ENCODE data around the gene CDH4.

CDH4 gene

DNA sequence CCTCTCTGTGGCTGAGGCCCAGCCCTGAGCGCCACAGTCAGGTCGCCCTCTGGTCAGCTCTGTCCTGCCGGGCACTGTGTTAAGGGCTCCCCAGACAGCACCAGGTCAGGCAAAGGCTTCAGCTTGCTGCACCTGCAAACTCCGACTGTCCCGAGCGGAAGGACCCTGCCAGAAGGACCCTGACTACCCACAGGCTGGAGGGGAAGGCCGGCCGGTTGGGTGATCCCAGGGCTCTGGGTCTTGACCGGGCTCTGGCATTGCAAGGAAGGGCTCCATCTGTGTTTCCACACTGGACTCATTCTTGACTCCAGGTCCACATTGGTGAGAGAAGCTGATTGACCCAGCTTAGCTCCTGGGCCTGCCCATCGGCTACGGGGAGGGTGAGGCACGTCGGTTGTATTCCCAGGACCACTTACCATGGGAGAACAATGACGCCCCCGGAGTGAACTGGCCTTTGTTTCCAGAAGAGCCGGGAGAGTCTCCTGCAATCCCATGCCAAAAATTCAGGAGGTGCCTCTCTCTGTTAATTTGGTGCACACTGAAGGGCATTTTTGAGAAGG lies 583.8 kb downstream of the CDH4 start:
- Histone ChIP-seq H3K4me1 (ENCODE audit: control insufficient read depth in 2 of 2, insufficient read depth in 2 of 2, low read length in 2 of 2) (no peaks in the 10 kb centered on the region), H3K27ac (ENCODE audit: low read depth in 2 of 2, low read length in 2 of 2) (no peak overlapping the region), H3K9ac (ENCODE audit: low read depth in 1 of 2, low read length in 2 of 2) (no peak overlapping the region), H3K4me3 (ENCODE audit: low read length in 2 of 2) (no peak overlapping the region), H3K9me3 (ENCODE audit: control insufficient read depth in 2 of 2, low read length in 2 of 2) (no peaks in the 10 kb centered on the region), H3K27me3 (ENCODE audit: control insufficient read depth in 2 of 2, insufficient read depth in 2 of 2, low read length in 2 of 2) (no peaks in the 10 kb centered on the region), H3K36me3 (ENCODE audit: control insufficient read depth in 2 of 2, insufficient read depth in 2 of 2, low read length in 2 of 2) (no peaks in the 10 kb centered on the region)

DNA sequence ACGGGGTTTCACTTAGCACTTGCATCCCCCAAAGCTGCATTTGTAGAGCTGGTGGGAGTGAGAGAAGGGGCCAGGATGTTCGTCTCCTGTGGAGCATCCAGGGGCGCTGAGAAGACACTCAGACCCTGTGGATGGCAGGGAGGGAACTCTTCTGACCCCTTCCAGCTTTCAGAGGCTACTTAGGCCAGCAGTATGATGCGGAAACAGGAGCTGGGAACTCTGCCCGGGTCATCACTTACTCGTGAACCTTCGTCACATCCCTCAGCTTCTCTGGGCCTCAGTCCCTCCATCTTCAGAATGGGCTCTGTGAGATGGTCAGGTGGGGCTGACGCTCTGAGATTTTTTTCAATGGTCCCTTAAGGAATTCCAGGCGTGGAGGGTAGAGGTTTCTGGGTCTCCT lies 585.1 kb downstream of the CDH4 start:
- Histone ChIP-seq H3K4me3 (ENCODE audit: low read length in 2 of 2) (no peak overlapping the region), H3K27ac (ENCODE audit: low read depth in 2 of 2, low read length in 2 of 2) (no peak overlapping the region), H3K36me3 (ENCODE audit: control insufficient read depth in 2 of 2, insufficient read depth in 2 of 2, low read length in 2 of 2) (no peaks in the 10 kb centered on the region), H3K27me3 (ENCODE audit: control insufficient read depth in 2 of 2, insufficient read depth in 2 of 2, low read length in 2 of 2) (no peaks in the 10 kb centered on the region), H3K4me1 (ENCODE audit: control insufficient read depth in 2 of 2, insufficient read depth in 2 of 2, low read length in 2 of 2) (no peaks in the 10 kb centered on the region), H3K9ac (ENCODE audit: low read depth in 1 of 2, low read length in 2 of 2) (no peak overlapping the region), H3K9me3 (ENCODE audit: control insufficient read depth in 2 of 2, low read length in 2 of 2) (no peaks in the 10 kb centered on the region)

DNA sequence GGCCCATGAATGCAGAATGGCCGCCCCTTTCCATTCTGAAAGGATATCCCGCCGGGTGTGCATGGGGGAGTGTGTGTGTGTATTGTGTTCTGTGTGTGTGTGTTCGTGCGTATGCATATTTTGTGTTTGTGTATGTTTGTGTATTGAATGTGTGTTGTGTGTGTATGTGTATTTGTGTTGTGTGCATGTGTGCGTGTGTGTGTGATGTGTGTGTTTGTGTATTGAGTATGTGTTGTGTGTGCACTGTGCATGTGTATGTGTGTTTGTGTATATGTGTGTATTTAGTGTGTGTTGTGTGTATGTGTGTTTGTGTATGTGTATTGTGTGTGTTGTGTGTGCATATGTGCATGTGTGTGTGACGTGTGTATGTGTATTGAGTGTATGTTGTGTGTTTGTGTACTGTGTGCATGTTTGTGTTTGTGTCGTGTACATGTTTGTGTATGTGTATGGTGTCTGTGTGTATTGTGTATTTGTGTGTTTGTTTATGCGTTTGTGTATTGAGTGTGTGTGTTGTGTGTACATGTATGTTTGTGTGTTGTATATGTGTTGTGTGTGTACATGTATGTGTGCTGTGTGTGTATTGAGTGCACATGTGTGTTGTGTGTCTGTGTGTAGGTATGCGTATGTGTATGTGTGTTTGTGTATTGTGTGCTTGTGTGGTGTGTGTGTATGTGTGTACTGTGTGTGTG lies 587.3 kb downstream of the CDH4 start:
- no peaks in the 10 kb centered on the region for H3K9me3 ChIP-seq (ENCODE audit: control insufficient read depth in 2 of 2, low read length in 2 of 2)
- H3K36me3 ChIP-seq (ENCODE audit: control insufficient read depth in 2 of 2, insufficient read depth in 2 of 2, low read length in 2 of 2), result no peaks in the 10 kb centered on the region
- no peaks in the 10 kb centered on the region for H3K4me1 ChIP-seq (ENCODE audit: control insufficient read depth in 2 of 2, insufficient read depth in 2 of 2, low read length in 2 of 2)
- no peak overlapping the region for H3K4me3 ChIP-seq (ENCODE audit: low read length in 2 of 2)
- no peak overlapping the region for H3K9ac ChIP-seq (ENCODE audit: low read depth in 1 of 2, low read length in 2 of 2)
- H3K27ac ChIP-seq (ENCODE audit: low read depth in 2 of 2, low read length in 2 of 2), result no peak overlapping the region
- no peaks in the 10 kb centered on the region for H3K27me3 ChIP-seq (ENCODE audit: control insufficient read depth in 2 of 2, insufficient read depth in 2 of 2, low read length in 2 of 2)

DNA sequence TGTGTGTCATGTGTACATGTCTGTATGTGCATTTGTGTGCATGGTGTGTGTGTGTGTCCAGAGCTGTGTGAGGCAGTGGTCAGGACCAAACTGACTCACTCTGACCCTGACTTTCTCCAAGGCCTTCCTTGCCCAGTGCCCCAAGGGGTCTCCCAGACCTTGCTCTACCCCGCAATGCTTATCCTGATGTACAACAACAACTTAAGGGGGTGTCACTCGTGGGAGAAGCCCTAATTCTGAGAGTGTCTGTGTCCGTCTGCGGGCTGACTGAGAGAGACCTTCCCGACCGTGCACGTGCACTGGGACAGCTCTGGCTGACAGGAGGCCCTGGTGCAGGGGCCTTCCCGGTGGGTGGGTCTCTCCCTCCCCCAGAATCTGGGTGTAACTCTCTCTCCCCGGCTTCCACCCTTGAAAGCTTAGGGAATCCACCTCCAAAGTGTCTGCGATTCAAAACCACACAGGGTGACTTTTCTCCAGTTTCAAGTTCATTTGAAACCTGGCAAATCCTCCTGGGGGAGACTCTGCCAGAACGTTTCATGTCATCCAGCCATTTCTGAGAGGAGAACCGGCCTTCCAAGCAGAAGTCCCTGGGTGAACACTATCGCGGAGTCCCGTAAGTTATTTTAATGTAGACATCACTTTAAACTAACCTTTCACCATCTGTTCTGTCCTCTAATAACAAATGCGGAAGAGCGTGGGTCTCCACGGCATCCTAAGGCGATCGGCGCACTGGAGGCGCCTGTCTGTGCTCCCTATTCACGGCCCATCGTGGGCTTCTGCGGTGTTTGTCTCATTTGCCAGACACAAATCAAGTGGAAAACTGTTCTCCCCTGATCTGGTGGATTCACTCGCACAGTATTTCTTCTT lies 588.1 kb downstream of the CDH4 start:
- no peak overlapping the region for H3K4me3 ChIP-seq (ENCODE audit: low read length in 2 of 2)
- H3K9ac ChIP-seq (ENCODE audit: low read depth in 1 of 2, low read length in 2 of 2), result no peak overlapping the region
- no peaks in the 10 kb centered on the region for H3K9me3 ChIP-seq (ENCODE audit: control insufficient read depth in 2 of 2, low read length in 2 of 2)
- no peak overlapping the region for H3K27ac ChIP-seq (ENCODE audit: low read depth in 2 of 2, low read length in 2 of 2)
- no peaks in the 10 kb centered on the region for H3K27me3 ChIP-seq (ENCODE audit: control insufficient read depth in 2 of 2, insufficient read depth in 2 of 2, low read length in 2 of 2)
- H3K36me3 ChIP-seq (ENCODE audit: control insufficient read depth in 2 of 2, insufficient read depth in 2 of 2, low read length in 2 of 2), result no peaks in the 10 kb centered on the region
- no peaks in the 10 kb centered on the region for H3K4me1 ChIP-seq (ENCODE audit: control insufficient read depth in 2 of 2, insufficient read depth in 2 of 2, low read length in 2 of 2)

DNA sequence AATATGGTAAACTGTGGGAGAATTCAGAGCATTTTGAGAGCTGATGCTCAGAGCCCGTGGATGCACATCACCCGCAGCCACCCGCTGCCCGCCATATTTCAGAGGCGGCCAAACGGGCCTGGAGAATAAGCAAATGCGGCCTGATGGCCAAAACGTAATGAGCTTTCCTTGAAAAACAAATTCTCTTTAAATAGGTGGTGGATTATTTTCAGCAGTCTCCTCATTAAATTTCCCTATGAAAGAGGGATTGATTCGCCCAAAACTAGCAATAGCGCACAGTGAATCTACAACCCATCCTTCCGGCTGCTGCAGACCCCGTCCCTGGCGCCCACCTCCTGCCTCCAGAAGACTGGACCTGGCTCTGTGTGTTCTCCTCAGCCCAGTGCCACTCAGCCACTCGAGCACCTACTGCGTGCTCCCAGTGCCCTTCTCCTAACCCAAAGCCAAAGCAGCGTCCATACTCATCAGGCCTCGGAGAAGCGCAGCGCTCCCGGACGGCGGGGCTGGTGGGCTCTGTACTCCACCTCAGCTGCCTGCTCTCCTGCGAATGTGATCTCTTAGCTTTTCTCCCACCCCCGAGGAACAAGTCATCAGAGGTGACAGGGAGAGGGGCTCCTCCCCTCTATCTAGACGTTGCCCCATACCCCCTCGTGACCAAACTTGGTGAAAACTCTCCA lies 588.9 kb downstream of the CDH4 start:
- Histone ChIP-seq H3K27ac (ENCODE audit: low read depth in 2 of 2, low read length in 2 of 2) (no peak overlapping the region), H3K27me3 (ENCODE audit: control insufficient read depth in 2 of 2, insufficient read depth in 2 of 2, low read length in 2 of 2) (no peaks in the 10 kb centered on the region), H3K4me1 (ENCODE audit: control insufficient read depth in 2 of 2, insufficient read depth in 2 of 2, low read length in 2 of 2) (no peaks in the 10 kb centered on the region), H3K9me3 (ENCODE audit: control insufficient read depth in 2 of 2, low read length in 2 of 2) (no peaks in the 10 kb centered on the region), H3K4me3 (ENCODE audit: low read length in 2 of 2) (no peak overlapping the region), H3K36me3 (ENCODE audit: control insufficient read depth in 2 of 2, insufficient read depth in 2 of 2, low read length in 2 of 2) (no peaks in the 10 kb centered on the region), H3K9ac (ENCODE audit: low read depth in 1 of 2, low read length in 2 of 2) (no peak overlapping the region)

DNA sequence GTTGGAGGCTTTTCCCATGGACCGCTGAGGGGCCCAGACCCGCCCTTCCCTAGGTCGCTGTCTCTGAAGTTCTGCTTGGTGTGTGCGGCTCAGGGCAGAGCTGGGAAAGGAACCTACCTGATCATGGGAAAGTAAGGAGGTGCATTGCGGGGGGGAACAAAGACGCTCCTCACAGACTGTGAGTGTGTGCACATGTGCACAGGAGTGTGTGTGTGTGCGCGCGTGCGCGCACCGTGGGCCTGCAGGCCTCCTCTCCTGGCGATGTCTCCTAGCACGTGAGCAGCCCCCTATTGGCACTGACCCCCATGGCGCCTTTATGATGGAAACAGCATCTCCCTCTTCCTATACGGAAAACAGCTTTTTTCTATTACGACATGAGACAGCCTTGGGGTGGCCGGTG lies 589.5 kb downstream of the CDH4 start:
- H3K27me3 ChIP-seq (ENCODE audit: control insufficient read depth in 2 of 2, insufficient read depth in 2 of 2, low read length in 2 of 2), result no peaks in the 10 kb centered on the region
- H3K9ac ChIP-seq (ENCODE audit: low read depth in 1 of 2, low read length in 2 of 2), result no peak overlapping the region
- H3K4me3 ChIP-seq (ENCODE audit: low read length in 2 of 2), result no peak overlapping the region

DNA sequence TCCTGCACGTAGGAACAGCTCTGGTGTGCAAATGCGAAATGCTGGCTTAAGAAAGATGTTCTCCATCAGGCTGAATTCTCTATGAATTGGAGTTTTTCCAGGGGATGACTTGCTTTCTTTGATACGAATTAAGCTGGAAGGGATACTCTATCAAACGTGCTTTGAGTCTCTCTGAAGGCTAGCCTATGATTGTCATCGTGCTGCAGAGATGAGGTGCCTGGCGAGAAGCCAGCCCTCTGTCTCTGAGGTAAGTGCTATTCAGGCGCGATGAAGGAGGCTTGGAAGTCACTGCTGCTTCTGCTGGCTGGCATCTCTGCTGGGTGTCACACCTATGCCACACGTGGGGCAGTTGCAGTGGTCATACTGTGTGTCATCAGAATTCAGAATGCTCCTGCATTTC lies 589.9 kb downstream of the CDH4 start:
- H3K4me3 ChIP-seq (ENCODE audit: low read length in 2 of 2), result no peak overlapping the region
- H3K27me3 ChIP-seq (ENCODE audit: control insufficient read depth in 2 of 2, insufficient read depth in 2 of 2, low read length in 2 of 2), result no peaks in the 10 kb centered on the region
- no peak overlapping the region for H3K27ac ChIP-seq (ENCODE audit: low read depth in 2 of 2, low read length in 2 of 2)
- no peak overlapping the region for H3K9ac ChIP-seq (ENCODE audit: low read depth in 1 of 2, low read length in 2 of 2)
- H3K36me3 ChIP-seq (ENCODE audit: control insufficient read depth in 2 of 2, insufficient read depth in 2 of 2, low read length in 2 of 2), result no peaks in the 10 kb centered on the region
- H3K9me3 ChIP-seq (ENCODE audit: control insufficient read depth in 2 of 2, low read length in 2 of 2), result no peaks in the 10 kb centered on the region
- no peaks in the 10 kb centered on the region for H3K4me1 ChIP-seq (ENCODE audit: control insufficient read depth in 2 of 2, insufficient read depth in 2 of 2, low read length in 2 of 2)

More for the DNA sequence above, 589.5 kb downstream of the CDH4 start:
- Histone ChIP-seq H3K27ac (ENCODE audit: low read depth in 2 of 2, low read length in 2 of 2) (no peak overlapping the region), H3K36me3 (ENCODE audit: control insufficient read depth in 2 of 2, insufficient read depth in 2 of 2, low read length in 2 of 2) (no peaks in the 10 kb centered on the region), H3K9me3 (ENCODE audit: control insufficient read depth in 2 of 2, low read length in 2 of 2) (no peaks in the 10 kb centered on the region), H3K4me1 (ENCODE audit: control insufficient read depth in 2 of 2, insufficient read depth in 2 of 2, low read length in 2 of 2) (no peaks in the 10 kb centered on the region)

DNA sequence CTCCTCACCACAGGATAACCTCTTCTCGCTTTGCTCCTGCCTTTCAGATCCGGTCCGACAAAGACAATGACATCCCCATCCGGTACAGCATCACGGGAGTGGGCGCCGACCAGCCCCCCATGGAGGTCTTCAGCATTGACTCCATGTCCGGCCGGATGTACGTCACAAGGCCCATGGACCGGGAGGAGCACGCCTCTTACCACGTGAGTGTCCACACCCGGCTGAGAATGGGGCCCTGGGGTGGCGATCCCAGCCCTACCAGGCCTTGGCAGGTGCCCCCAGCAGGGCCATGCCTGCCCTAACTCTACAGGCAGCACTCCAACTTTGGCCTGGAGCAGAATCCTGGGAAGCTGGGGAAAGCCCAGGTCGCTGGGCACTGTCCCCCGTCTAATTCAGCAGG lies 592.6 kb downstream of the CDH4 start:
- H3K4me3 ChIP-seq (ENCODE audit: low read length in 2 of 2), result no peak overlapping the region
- H3K9ac ChIP-seq (ENCODE audit: low read depth in 1 of 2, low read length in 2 of 2), result no peak overlapping the region
- H3K9me3 ChIP-seq (ENCODE audit: control insufficient read depth in 2 of 2, low read length in 2 of 2), result no peaks in the 10 kb centered on the region

DNA sequence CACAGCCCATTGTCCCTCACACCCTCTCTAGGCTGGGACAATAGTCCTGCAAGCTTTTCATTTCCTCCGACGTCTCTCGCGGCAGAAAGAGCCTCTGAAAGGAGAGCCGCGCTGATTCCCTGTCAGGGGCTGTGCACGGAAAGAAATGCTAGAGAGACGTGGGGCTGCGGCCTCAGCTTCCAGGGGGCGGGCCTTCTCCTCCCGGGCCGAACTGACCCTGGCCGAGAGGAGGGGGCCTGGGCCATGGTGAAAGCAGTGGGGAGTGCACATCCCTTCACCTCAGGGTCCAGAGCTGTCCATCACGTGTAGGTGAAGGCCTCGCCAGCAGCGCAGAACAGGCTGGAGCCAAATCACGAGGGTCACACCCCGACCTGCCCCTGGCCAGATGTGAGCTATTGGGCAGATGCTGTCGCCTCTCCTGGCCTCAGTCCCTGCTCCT lies 593.2 kb downstream of the CDH4 start:
- Histone ChIP-seq H3K9ac (ENCODE audit: low read depth in 1 of 2, low read length in 2 of 2) (no peak overlapping the region), H3K4me3 (ENCODE audit: low read length in 2 of 2) (no peak overlapping the region)

More for the DNA sequence above, 592.6 kb downstream of the CDH4 start:
- no peaks in the 10 kb centered on the region for H3K36me3 ChIP-seq (ENCODE audit: control insufficient read depth in 2 of 2, insufficient read depth in 2 of 2, low read length in 2 of 2)
- no peaks in the 10 kb centered on the region for H3K27me3 ChIP-seq (ENCODE audit: control insufficient read depth in 2 of 2, insufficient read depth in 2 of 2, low read length in 2 of 2)
- H3K27ac ChIP-seq (ENCODE audit: low read depth in 2 of 2, low read length in 2 of 2), result no peak overlapping the region
- H3K4me1 ChIP-seq (ENCODE audit: control insufficient read depth in 2 of 2, insufficient read depth in 2 of 2, low read length in 2 of 2), result no peaks in the 10 kb centered on the region

DNA sequence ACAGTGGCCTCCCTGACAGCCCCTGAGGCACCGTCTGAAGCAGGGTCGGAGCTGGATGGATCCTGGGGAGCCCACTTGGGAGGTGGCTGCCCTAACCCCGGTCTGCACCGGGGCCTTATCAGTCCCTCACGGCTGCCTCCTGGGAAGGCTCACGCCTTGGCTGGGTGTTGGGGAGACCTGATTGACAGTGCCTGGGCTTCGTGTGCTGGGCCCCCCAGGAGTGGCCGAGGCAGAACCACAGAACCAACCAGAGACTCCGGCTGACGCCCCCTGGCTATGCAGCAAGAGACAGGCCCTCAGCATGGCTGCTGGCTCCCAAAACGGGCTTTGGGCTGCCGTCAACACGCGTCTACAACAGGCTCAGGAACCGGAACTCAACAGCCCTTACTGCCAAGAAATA lies 594.0 kb downstream of the CDH4 start:
- no peaks in the 10 kb centered on the region for H3K36me3 ChIP-seq (ENCODE audit: control insufficient read depth in 2 of 2, insufficient read depth in 2 of 2, low read length in 2 of 2)
- no peak overlapping the region for H3K4me3 ChIP-seq (ENCODE audit: low read length in 2 of 2)
- no peak overlapping the region for H3K9ac ChIP-seq (ENCODE audit: low read depth in 1 of 2, low read length in 2 of 2)
- H3K4me1 ChIP-seq (ENCODE audit: control insufficient read depth in 2 of 2, insufficient read depth in 2 of 2, low read length in 2 of 2), result no peaks in the 10 kb centered on the region
- H3K27me3 ChIP-seq (ENCODE audit: control insufficient read depth in 2 of 2, insufficient read depth in 2 of 2, low read length in 2 of 2), result no peaks in the 10 kb centered on the region
- H3K9me3 ChIP-seq (ENCODE audit: control insufficient read depth in 2 of 2, low read length in 2 of 2), result no peaks in the 10 kb centered on the region
- H3K27ac ChIP-seq (ENCODE audit: low read depth in 2 of 2, low read length in 2 of 2), result no peak overlapping the region

More for the DNA sequence above, 593.2 kb downstream of the CDH4 start:
- H3K27me3 ChIP-seq (ENCODE audit: control insufficient read depth in 2 of 2, insufficient read depth in 2 of 2, low read length in 2 of 2), result no peaks in the 10 kb centered on the region
- H3K36me3 ChIP-seq (ENCODE audit: control insufficient read depth in 2 of 2, insufficient read depth in 2 of 2, low read length in 2 of 2), result no peaks in the 10 kb centered on the region
- H3K4me1 ChIP-seq (ENCODE audit: control insufficient read depth in 2 of 2, insufficient read depth in 2 of 2, low read length in 2 of 2), result no peaks in the 10 kb centered on the region
- no peak overlapping the region for H3K27ac ChIP-seq (ENCODE audit: low read depth in 2 of 2, low read length in 2 of 2)
- H3K9me3 ChIP-seq (ENCODE audit: control insufficient read depth in 2 of 2, low read length in 2 of 2), result no peaks in the 10 kb centered on the region

All from mucosa of rectum (tissue), 2 donors.